SK-MEL-5 (cell line): ENCODE data around the gene CYP19A1. TPM values are rescaled to one million over a fixed set of nuclear protein-coding genes. Genes with fewer than 3 reads are reported as not detected.

Experiments
- DNase-seq: peaks from one replicate; pipeline ENCODE4 v3.0.0-alpha.2; 2016; ENCODE audit warnings: low read depth, low spot score
- in situ Hi-C: cut with HindIII; loops from 2 replicates; pipeline ENCODE4 v1.10.0; 2016; ENCODE audit warnings: low sequenced_read_pairs, high pct_unique_total_duplicates, low pct_unique_long_range_greater_than_20kb
- total RNA-seq: library from RNA; depleted of rRNA; stranded (reverse); fragments of >200 nt; shearing (Covaris generic); gene quantifications from 2 replicates; pipeline ENCODE4 v1.2.3, GENCODE V29; 2014

The CYP19A1 gene
- total RNA-seq, 1 experiment from 2014 or later, result 0.13 TPM

- in situ Hi-C loops, result no loop called here
- DNase-seq, result no peak
Observed at GRCh38 chr15:51313644-51314280, 24.6 kb downstream of the CYP19A1 start.

GRCh38 chr15:51313074-51313393, 25.4 kb downstream of the CYP19A1 start:
- no peak for DNase-seq
- in situ Hi-C loops, result no loop called here

- DNase-seq, result no peak
- in situ Hi-C loops, result no loop called here
Observed at GRCh38 chr15:51312166-51313073, 26.0 kb downstream of the CYP19A1 start.

- in situ Hi-C loops, result no loop called here
- peak; percentile 8 for DNase-seq
Observed at GRCh38 chr15:51311510-51311909, 26.9 kb downstream of the CYP19A1 start.

GRCh38 chr15:51310064-51310463, 28.3 kb downstream of the CYP19A1 start:
- DNase-seq, result no peak
- in situ Hi-C loops, result no loop called here

GRCh38 chr15:51307811-51308210, 30.6 kb downstream of the CYP19A1 start:
- no peak for DNase-seq
- in situ Hi-C loops, result no loop called here

GRCh38 chr15:51307325-51307724, 31.1 kb downstream of the CYP19A1 start:
- in situ Hi-C loops, result no loop called here

GRCh38 chr15:51303462-51303980, 34.9 kb downstream of the CYP19A1 start:
- in situ Hi-C loops, result no loop called here
- no peak for DNase-seq

More at GRCh38 chr15:51307325-51307724, 31.1 kb downstream of the CYP19A1 start:
- no peak for DNase-seq

GRCh38 chr15:51302480-51302879, 35.9 kb downstream of the CYP19A1 start:
- in situ Hi-C loops, result no loop called here

GRCh38 chr15:51299187-51300015, 39.0 kb downstream of the CYP19A1 start:
- no peak for DNase-seq
- in situ Hi-C loops, result no loop called here

More at GRCh38 chr15:51302480-51302879, 35.9 kb downstream of the CYP19A1 start:
- DNase-seq, result no peak

- in situ Hi-C loops, result no loop called here
- no peak for DNase-seq
Observed at GRCh38 chr15:51298620-51299019, 39.8 kb downstream of the CYP19A1 start.

- no peak for DNase-seq
- in situ Hi-C loops, result no loop called here
Observed at GRCh38 chr15:51290720-51291119, 47.7 kb downstream of the CYP19A1 start.

GRCh38 chr15:51289290-51289689, 49.1 kb downstream of the CYP19A1 start:
- in situ Hi-C loops, result no loop called here
- no peak for DNase-seq

GRCh38 chr15:51288143-51289065, 50.0 kb downstream of the CYP19A1 start:
- DNase-seq, result no peak
- in situ Hi-C loops, result no loop called here

GRCh38 chr15:51286816-51287215, 51.6 kb downstream of the CYP19A1 start:
- in situ Hi-C loops, result no loop called here
- peak; percentile 15 for DNase-seq

- no peak for DNase-seq
- in situ Hi-C loops, result no loop called here
Observed at GRCh38 chr15:51285399-51285798, 53.0 kb downstream of the CYP19A1 start.

- DNase-seq, result no peak
- in situ Hi-C loops, result no loop called here
Observed at GRCh38 chr15:51284871-51285270, 53.5 kb downstream of the CYP19A1 start.
